ENCODE measurements around the gene EDEM3. TPM values are rescaled to one million over a fixed set of nuclear protein-coding genes. Genes with fewer than 3 reads are reported as not detected.

The EDEM3 gene
- polyA plus RNA-seq, 1 donor (not counting 4 experiments of a cell fraction or from before 2014, with no cell fraction given) = 23.6 TPM

DNA sequence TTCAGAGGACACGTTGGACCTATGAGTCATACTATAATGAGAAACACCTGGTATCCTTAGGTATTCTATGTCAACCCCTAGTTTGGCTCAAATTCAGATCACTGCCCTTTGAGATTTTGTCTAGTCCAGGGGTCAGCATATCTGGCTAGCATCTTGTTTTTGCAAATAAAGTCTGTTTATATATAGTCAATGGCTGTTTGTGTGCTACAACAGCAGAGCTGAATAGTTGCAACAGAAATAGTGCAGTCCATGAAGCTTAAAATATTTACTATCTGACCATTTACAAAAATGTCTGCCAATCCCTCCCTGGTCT, 48.5 kb upstream of the EDEM3 start:
- no peaks in the 10 kb centered on the region for H3K27me3 ChIP-seq (ENCODE audit: control insufficient read depth, extremely low read depth, insufficient read depth, low read length)
- H3K4me2 ChIP-seq (ENCODE audit: control insufficient read depth, extremely low read depth, insufficient read depth, low read depth, low read length) = no peak overlapping the region
- dilution Hi-C loops (cut with MboI; ENCODE audit: extremely low pct_ligation_motif_present, low sequenced_read_pairs) = no loop called here
- no peaks in the 10 kb centered on the region for H3K4me1 ChIP-seq (ENCODE audit: control insufficient read depth, extremely low read depth, insufficient read depth, low read length)
- H3K36me3 ChIP-seq (ENCODE audit: control insufficient read depth in 2 of 2, extremely low read depth in 1 of 2, insufficient read depth in 2 of 2, low read length in 2 of 2) = peaks cover 0 to 9% of the 10 kb centered on the region in 2 experiments
- H3K4me3 ChIP-seq (ENCODE audit: control insufficient read depth in 2 of 3, extremely low read depth in 1 of 3, insufficient read depth in 2 of 3, low read depth in 1 of 3, low read length in 3 of 3) = no peak overlapping the region
- DNase-seq (ENCODE audit: low read depth, low spot score) (no peak), FAIRE-seq (no peak)
- H3K9ac ChIP-seq (ENCODE audit: control insufficient read depth, extremely low read depth, insufficient read depth, low read length) = no peak overlapping the region
- no peak overlapping the region for H3K27ac ChIP-seq (ENCODE audit: control insufficient read depth, insufficient read depth, low read length)
- no peak overlapping the region for H2AFZ ChIP-seq (ENCODE audit: control insufficient read depth, low read length)
- H3K79me2 ChIP-seq (ENCODE audit: control insufficient read depth, insufficient read depth, low read length) = no peaks in the 10 kb centered on the region
- no peaks in the 10 kb centered on the region for H3K9me1 ChIP-seq (ENCODE audit: control insufficient read depth, extremely low read depth, insufficient read depth, low read length)
- no peak for TF ChIP-seq EZH2 (IDR thresholded peaks at IDR 0.05; ENCODE audit: low read length)
- TF ChIP-seq, protein P1, sequence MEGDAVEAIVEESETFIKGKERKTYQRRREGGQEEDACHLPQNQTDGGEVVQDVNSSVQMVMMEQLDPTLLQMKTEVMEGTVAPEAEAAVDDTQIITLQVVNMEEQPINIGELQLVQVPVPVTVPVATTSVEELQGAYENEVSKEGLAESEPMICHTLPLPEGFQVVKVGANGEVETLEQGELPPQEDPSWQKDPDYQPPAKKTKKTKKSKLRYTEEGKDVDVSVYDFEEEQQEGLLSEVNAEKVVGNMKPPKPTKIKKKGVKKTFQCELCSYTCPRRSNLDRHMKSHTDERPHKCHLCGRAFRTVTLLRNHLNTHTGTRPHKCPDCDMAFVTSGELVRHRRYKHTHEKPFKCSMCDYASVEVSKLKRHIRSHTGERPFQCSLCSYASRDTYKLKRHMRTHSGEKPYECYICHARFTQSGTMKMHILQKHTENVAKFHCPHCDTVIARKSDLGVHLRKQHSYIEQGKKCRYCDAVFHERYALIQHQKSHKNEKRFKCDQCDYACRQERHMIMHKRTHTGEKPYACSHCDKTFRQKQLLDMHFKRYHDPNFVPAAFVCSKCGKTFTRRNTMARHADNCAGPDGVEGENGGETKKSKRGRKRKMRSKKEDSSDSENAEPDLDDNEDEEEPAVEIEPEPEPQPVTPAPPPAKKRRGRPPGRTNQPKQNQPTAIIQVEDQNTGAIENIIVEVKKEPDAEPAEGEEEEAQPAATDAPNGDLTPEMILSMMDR (optimal IDR thresholded peaks at IDR 0.05 in 1 of 3, IDR thresholded peaks at IDR 0.05 in 1 of 3, conservative IDR thresholded peaks at IDR 0.05 in 1 of 3; ENCODE audit: extremely low read depth in 1 of 3, insufficient read depth in 2 of 3, low read length in 3 of 3) = no peak
- no peaks in the 10 kb centered on the region for H4K20me1 ChIP-seq (ENCODE audit: control insufficient read depth, extremely low read depth, insufficient read depth, low read length)
- H3K9me3 ChIP-seq (ENCODE audit: control insufficient read depth, low read depth, low read length) = no peaks in the 10 kb centered on the region

- H3K9ac ChIP-seq (ENCODE audit: control insufficient read depth, extremely low read depth, insufficient read depth, low read length) = no peak overlapping the region
- no peak for DNase-seq (ENCODE audit: low read depth, low spot score)
These were observed 47.9 kb upstream of the EDEM3 start for GRCh38 chr1:184802354-184803179.

More at GRCh38 chr1:184802354-184803179, 47.9 kb upstream of the EDEM3 start:
- Histone ChIP-seq H3K9me3 (ENCODE audit: control insufficient read depth, low read depth, low read length) (no peaks in the 10 kb centered on the region), H3K79me2 (ENCODE audit: control insufficient read depth, insufficient read depth, low read length) (no peaks in the 10 kb centered on the region), H3K36me3 (ENCODE audit: control insufficient read depth in 2 of 2, extremely low read depth in 1 of 2, insufficient read depth in 2 of 2, low read length in 2 of 2) (peaks cover under 1 to 9% of the 10 kb centered on the region in 2 experiments), H4K20me1 (ENCODE audit: control insufficient read depth, extremely low read depth, insufficient read depth, low read length) (no peaks in the 10 kb centered on the region), H2AFZ (ENCODE audit: control insufficient read depth, low read length) (no peak overlapping the region), H3K27me3 (ENCODE audit: control insufficient read depth, extremely low read depth, insufficient read depth, low read length) (no peaks in the 10 kb centered on the region), H3K4me3 (ENCODE audit: control insufficient read depth in 2 of 3, extremely low read depth in 1 of 3, insufficient read depth in 2 of 3, low read depth in 1 of 3, low read length in 3 of 3) (no peak overlapping the region), H3K4me2 (ENCODE audit: control insufficient read depth, extremely low read depth, insufficient read depth, low read depth, low read length) (no peak overlapping the region), H3K27ac (ENCODE audit: control insufficient read depth, insufficient read depth, low read length) (no peak overlapping the region), H3K4me1 (ENCODE audit: control insufficient read depth, extremely low read depth, insufficient read depth, low read length) (no peaks in the 10 kb centered on the region), H3K9me1 (ENCODE audit: control insufficient read depth, extremely low read depth, insufficient read depth, low read length) (no peaks in the 10 kb centered on the region)
- no peak for FAIRE-seq
- dilution Hi-C loops (cut with MboI; ENCODE audit: extremely low pct_ligation_motif_present, low sequenced_read_pairs) = no loop called here
- TF ChIP-seq, protein P1 (optimal IDR thresholded peaks at IDR 0.05 in 1 of 3, IDR thresholded peaks at IDR 0.05 in 1 of 3, conservative IDR thresholded peaks at IDR 0.05 in 1 of 3; ENCODE audit: extremely low read depth in 1 of 3, insufficient read depth in 2 of 3, low read length in 3 of 3) = no peak
- no peak for TF ChIP-seq EZH2 (IDR thresholded peaks at IDR 0.05; ENCODE audit: low read length)

Data from keratinocyte (primary cell).